GM12878 (cell line): Measurements from ENCODE around the gene LDB2. TPM values are rescaled to one million over a fixed set of nuclear protein-coding genes. Genes with fewer than 3 reads are reported as not detected.

Source experiments
- ATAC-seq: fragments of 200-7000 bp; cut with Tn5 transposase; 3 replicates; pipeline ENCODE4 v1.9.1; 2020; ENCODE audit warnings: mild to moderate bottlenecking, moderate library complexity
- BruUV-seq: library from RNA; stranded (reverse); fragments of 400-500 nt; replicated peaks from 2 replicates; lab custom pipeline; 2021; lab: Mats Ljungman, UMichigan
- CTCF ChIA-PET: fragments of 300-600 bp; sonication (Branson Sonifier 250); formaldehyde crosslinking; extraction: SDS; loops from one replicate; lab custom pipeline; 2021; ENCODE audit warnings: inconsistent platforms; lab: Yijun Ruan, JAX
- POLR2A ChIA-PET: fragments of 350-600 bp; formaldehyde crosslinking; extraction: SDS; loops from one replicate; lab custom pipeline; 2021; ENCODE audit warnings: inconsistent platforms; lab: Charles Lee
- RAD21 ChIA-PET: fragments of 300-600 bp; sonication (Branson Sonifier 250); formaldehyde crosslinking; loops from one replicate; lab custom pipeline; 2023; ENCODE audit warnings: antibody characterized with exemption; ENCODE audit not compliant: unreplicated experiment; lab: Charles Lee
- SMC1A ChIA-PET: fragments of 300-600 bp; sonication (Branson Sonifier 250); formaldehyde crosslinking; loops from one replicate; lab custom pipeline; 2023; ENCODE audit not compliant: unreplicated experiment, uncharacterized antibody; lab: Charles Lee
- DNase-seq: peaks from one replicate; pipeline ENCODE4 v3.0.0-alpha.2; 2011; ENCODE audit warnings: low read depth, low spot score
- FAIRE-seq: peaks from 3 replicates; lab custom pipeline; 2011; peaks lifted over from hg19 to GRCh38; lab: Jason Lieb, UNC
- H2AFZ ChIP-seq: 2 replicates; pipeline ENCODE4 v1.6.0; 2011; ENCODE audit warnings: low read depth, low read length, control low read depth; ENCODE audit not compliant: control insufficient read depth
- H3K27ac ChIP-seq: 2 replicates; pipeline ENCODE4 v1.5.1; 2011; ENCODE audit warnings: control low read depth; ENCODE audit not compliant: control insufficient read depth, insufficient read depth
- H3K27me3 ChIP-seq, 2 experiments: replicated peaks in 1 of 2; 2 replicates each; pipeline versions ENCODE4 v1.6.0 to v1.6.1; 2011; ENCODE audit warnings: low read length in 1 of 2; ENCODE audit not compliant: control insufficient read depth in 2 of 2, insufficient read depth in 2 of 2
- H3K36me3 ChIP-seq, 2 experiments: 2 replicates each; pipeline ENCODE4 v1.5.1; 2011; ENCODE audit warnings: low read length in 1 of 2; ENCODE audit not compliant: control insufficient read depth in 2 of 2, insufficient read depth in 2 of 2
- H3K4me1 ChIP-seq: 2 replicates; pipeline ENCODE4 v1.6.1; 2011; ENCODE audit warnings: mild to moderate bottlenecking, low read length, moderate library complexity, mixed read lengths; ENCODE audit not compliant: control insufficient read depth, insufficient read depth
- H3K4me2 ChIP-seq: 2 replicates; pipeline ENCODE4 v1.6.0; 2011; ENCODE audit warnings: control low read depth; ENCODE audit not compliant: control insufficient read depth, insufficient read depth
- H3K4me3 ChIP-seq: fragments of 200-600 bp; sonication (generic); 2 replicates; pipeline ENCODE4 v1.5.1; 2016
- H3K79me2 ChIP-seq: 2 replicates; pipeline ENCODE4 v1.6.0; 2011; ENCODE audit warnings: low read length; ENCODE audit not compliant: control insufficient read depth, insufficient read depth
- H3K9ac ChIP-seq: 2 replicates; pipeline ENCODE4 v1.8.0; 2011; ENCODE audit warnings: low read length, control low read depth, mixed read lengths; ENCODE audit not compliant: control insufficient read depth, insufficient read depth
- H3K9me3 ChIP-seq: replicated peaks from 3 replicates; pipeline ENCODE4 v1.5.1; 2011; ENCODE audit warnings: mild to moderate bottlenecking, low read length; ENCODE audit not compliant: control insufficient read depth, insufficient read depth
- H4K20me1 ChIP-seq: 2 replicates; pipeline ENCODE4 v1.6.0; 2011; ENCODE audit not compliant: control insufficient read depth, insufficient read depth
- CUX1 ChIP-seq: IDR thresholded peaks from 2 replicates; pipeline ENCODE4 v1.6.1; 2012; ENCODE audit warnings: improper control_type of control experiment, low read depth, low read length; ENCODE audit not compliant: insufficient replicate concordance
- FOXM1 ChIP-seq: IDR thresholded peaks from 2 replicates; pipeline ENCODE4 v1.6.1; 2012; ENCODE audit warnings: low read depth, mild to moderate bottlenecking, inconsistent platforms, low read length, moderate library complexity
- IRF3 ChIP-seq: fragments of 450-650 bp; IDR thresholded peaks from 2 replicates; pipeline ENCODE4 v1.6.1; 2014; ENCODE audit warnings: mild to moderate bottlenecking
- MAX ChIP-seq: IDR thresholded peaks from 2 replicates; pipeline ENCODE4 v1.6.1; 2012; ENCODE audit warnings: low read depth, low read length, improper control_type of control experiment
- RBBP5 ChIP-seq: fragments of 200-600 bp; sonication (generic); conservative IDR thresholded peaks from 2 replicates; pipeline ENCODE4 v1.6.1; 2016
- SP1 ChIP-seq: IDR thresholded peaks from one replicate; pipeline ENCODE4 v1.6.1; 2011; ENCODE audit warnings: low read depth, low read length
- ZNF24 ChIP-seq: fragments of 450-650 bp; IDR thresholded peaks from 2 replicates; pipeline ENCODE4 v1.6.1; 2017; ENCODE audit warnings: antibody characterized with exemption, mild to moderate bottlenecking
- WGBS: methylation state at CpG from one replicate; pipeline ENCODE4 v1.1.6; 2016; ENCODE audit warnings: low lambda C conversion rate; ENCODE audit not compliant: insufficient replicate concordance, insufficient coverage; ENCODE audit errors: missing lambda C conversion rate; 5-methylcytosine and 5-hydroxymethylcytosine counted together
- in situ Hi-C: fragments of 300-500 bp; cut with MboI; formaldehyde crosslinking; loops from 9 replicates; pipeline ENCODE4 v1.14.3; 2018; ENCODE audit warnings: mixed read lengths
- intact Hi-C: fragments of 100-400 bp; cut with micrococcal nuclease; formaldehyde crosslinking; loops from one replicate; pipeline ENCODE4 v1.14.2; 2022; ENCODE audit not compliant: unreplicated experiment
- polyA plus RNA-seq, 11 experiments: library from polyadenylated mRNA; depleted of rRNA in 4 of 11; unstranded in 6 of 11; stranded (reverse) in 5 of 11; fragments of >200 nt; fragmentation: Nextera tagmentation in 4 of 11; fragmentation: Illumina TruSeq in 1 of 11; extraction: Ambion mirVana in 4 of 11; extraction: Trizol in 1 of 11; gene quantifications; 1 replicate in 1 of 11; 2 replicates in 10 of 11; pipeline versions ENCODE4 v1.2.1 to v1.2.3, GENCODE V29; 2011 to 2016; ENCODE audit warnings: inconsistent platforms in 2 of 11, missing spikeins in 2 of 11, low read depth in 1 of 11
- total RNA-seq, 4 experiments: library from RNA; depleted of rRNA in 3 of 4; stranded (reverse); fragments of >200 nt in 3 of 4; fragmentation: Illumina TruSeq in 1 of 4; extraction: Trizol in 1 of 4; gene quantifications; 2 replicates each; pipeline versions ENCODE4 v1.2.1 to v1.2.3, GENCODE V29; 2013 to 2021

The LDB2 gene
- total and polyA plus RNA-seq, 10 of the 15 experiments (the other 5 are each of a cell fraction or from before 2014, with no cell fraction given) = 0.15 TPM; not detected in 9

- no peak for TF ChIP-seq IRF3
- TF ChIP-seq MAX = no peak
Measured at GRCh38 chr4:16488084-16488483, 410.4 kb downstream of the LDB2 start (continued).

- FAIRE-seq = no peak
- no TSS peak for BruUV-seq
- WGBS = 21% methylated on average over 4 of the region's 4 CpGs
- in situ Hi-C loops = no loop called here
- Histone ChIP-seq H3K27me3 (no peaks in the 10 kb centered on the region), H4K20me1 (no peaks in the 10 kb centered on the region), H3K9me3 (no peaks in the 10 kb centered on the region), H2AFZ (no peak overlapping the region), H3K27ac (no peak overlapping the region), H3K4me2 (no peak overlapping the region)
- ChIA-PET SMC1A (no interaction called here), POLR2A (no interaction called here)
- no peak for TF ChIP-seq RBBP5
- TF ChIP-seq CUX1 = no peak
- no peak for TF ChIP-seq FOXM1
- TF ChIP-seq ZNF24 = no peak
- no peak for TF ChIP-seq SP1
- TF ChIP-seq, all 136 proteins: peak for 0
- H3K4me1 ChIP-seq = no peaks in the 10 kb centered on the region
- no peak overlapping the region for H3K9ac ChIP-seq
- DNase-seq (no peak), ATAC-seq (no peak)
- H3K36me3 ChIP-seq = no peaks in the 10 kb centered on the region
- no peaks in the 10 kb centered on the region for H3K79me2 ChIP-seq
- H3K4me3 ChIP-seq = no peak overlapping the region
- ChIA-PET CTCF (no interaction called here), RAD21 (no interaction called here)
- intact Hi-C loops = no loop called here
Measured at GRCh38 chr4:16484711-16485110, 413.7 kb downstream of the LDB2 start.
